ENCODE data around the gene FMNL2. TPM values are rescaled to one million over a fixed set of nuclear protein-coding genes. Genes with fewer than 3 reads are reported as not detected.

The FMNL2 gene
- total RNA-seq, 1 donor from 2014 or later: 6.1 TPM

GRCh38 chr2:152336119-152336853 is 1.3 kb downstream of the FMNL2 start:
- DNase-seq: peak; percentile 82
- ATAC-seq (ENCODE audit: poor library complexity): peak; percentile 64
- intact Hi-C loops (cut with DNase I): no loop called here

- intact Hi-C loops (cut with DNase I): no loop called here
- ATAC-seq (ENCODE audit: poor library complexity) (no peak), DNase-seq (no peak)
These were observed 2.0 kb downstream of the FMNL2 start for GRCh38 chr2:152336854-152337510.

DNA sequence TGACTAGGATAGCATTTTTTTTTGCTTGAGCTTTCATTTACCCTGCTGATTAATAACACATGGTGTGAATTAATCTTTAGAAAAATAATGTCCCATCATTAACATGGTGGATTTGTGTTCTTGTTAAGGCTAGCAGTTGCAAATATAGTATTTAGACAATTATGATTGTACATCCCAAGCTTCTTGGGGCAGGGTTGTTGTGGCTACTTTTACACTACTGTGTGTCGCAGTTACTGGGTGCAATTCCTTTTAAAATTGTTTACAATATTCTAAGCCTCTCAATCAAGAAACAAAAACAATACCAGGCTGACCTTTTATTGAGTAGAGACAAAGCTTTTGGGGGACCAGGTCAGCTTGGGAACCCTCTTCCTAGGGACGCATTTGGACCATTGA is 2.5 kb downstream of the FMNL2 start:
- ATAC-seq (ENCODE audit: poor library complexity): no peak
- intact Hi-C loops (cut with DNase I): no loop called here
- DNase-seq: no peak

GRCh38 chr2:152339556-152340286 is 4.7 kb downstream of the FMNL2 start:
- no peak for ATAC-seq (ENCODE audit: poor library complexity)
- intact Hi-C loops (cut with DNase I): loop anchor here (10.0 kb wide), 1 partner anchor 275 kb away; no protein-coding TSS in a partner anchor

DNA sequence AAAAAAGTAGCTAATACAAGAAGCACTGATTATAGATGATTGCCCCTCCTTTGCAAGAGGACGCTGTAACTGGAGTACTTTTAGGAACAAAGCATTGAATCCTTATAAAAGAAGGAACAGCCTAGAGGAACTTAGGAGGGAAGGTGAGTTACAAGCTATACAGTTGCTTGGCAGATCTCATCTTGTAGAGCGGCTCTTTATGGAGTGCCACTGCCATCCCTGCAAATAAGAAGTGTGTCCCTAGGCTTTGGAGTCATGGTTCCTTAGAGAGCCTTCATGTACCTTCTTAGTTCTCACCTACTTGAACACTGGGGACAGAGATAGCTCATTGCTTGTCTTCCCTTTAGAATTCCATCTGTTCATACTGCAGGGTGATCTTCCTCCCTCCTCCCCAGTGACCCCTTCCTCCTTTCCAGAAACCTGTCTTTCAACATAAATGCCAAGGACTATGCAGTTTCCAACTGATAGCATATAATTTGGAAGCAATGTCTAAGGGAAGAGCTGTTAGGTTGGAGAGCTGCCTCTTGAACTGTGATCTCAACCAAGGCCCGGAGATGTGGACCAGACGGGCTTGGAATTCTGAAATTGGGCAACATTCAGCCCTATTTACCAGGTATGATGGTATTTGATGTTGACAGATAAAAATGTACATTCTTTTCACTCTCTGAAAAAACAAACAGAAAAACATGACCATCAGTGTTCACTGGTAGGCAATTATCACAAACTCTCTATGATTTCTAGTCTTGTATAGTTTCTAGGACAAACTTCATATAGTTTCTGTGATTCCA is 7.5 kb downstream of the FMNL2 start:
- intact Hi-C loops (cut with DNase I): loop anchor here (10.0 kb wide), 1 partner anchor 272 kb away; no protein-coding TSS in a partner anchor
- no peak for DNase-seq
- no peak for ATAC-seq (ENCODE audit: poor library complexity)

More at GRCh38 chr2:152339556-152340286, 4.7 kb downstream of the FMNL2 start:
- DNase-seq: no peak

DNA sequence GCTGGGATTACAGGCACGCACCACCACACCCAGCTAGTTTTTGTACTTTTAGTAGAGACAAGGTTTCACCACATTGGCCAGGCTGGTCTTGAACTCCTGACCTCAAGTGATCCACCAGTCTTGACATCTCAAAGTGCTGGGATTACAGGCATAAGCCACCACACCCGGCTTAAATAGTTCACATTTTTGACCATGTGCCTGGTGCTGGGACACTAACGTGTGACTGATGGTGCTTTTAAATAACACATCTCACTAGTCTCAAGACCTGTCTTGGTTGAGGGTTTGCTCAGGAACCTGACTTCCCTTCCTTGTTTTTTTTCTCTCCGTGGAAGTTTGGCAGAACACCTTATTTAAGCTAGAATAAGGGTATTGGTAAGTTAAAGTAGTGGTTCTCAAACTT is 8.5 kb downstream of the FMNL2 start:
- no peak for DNase-seq
- intact Hi-C loops (cut with DNase I): loop anchor here (10.0 kb wide), 1 partner anchor 271 kb away; no protein-coding TSS in a partner anchor
- no peak for ATAC-seq (ENCODE audit: poor library complexity)

DNA sequence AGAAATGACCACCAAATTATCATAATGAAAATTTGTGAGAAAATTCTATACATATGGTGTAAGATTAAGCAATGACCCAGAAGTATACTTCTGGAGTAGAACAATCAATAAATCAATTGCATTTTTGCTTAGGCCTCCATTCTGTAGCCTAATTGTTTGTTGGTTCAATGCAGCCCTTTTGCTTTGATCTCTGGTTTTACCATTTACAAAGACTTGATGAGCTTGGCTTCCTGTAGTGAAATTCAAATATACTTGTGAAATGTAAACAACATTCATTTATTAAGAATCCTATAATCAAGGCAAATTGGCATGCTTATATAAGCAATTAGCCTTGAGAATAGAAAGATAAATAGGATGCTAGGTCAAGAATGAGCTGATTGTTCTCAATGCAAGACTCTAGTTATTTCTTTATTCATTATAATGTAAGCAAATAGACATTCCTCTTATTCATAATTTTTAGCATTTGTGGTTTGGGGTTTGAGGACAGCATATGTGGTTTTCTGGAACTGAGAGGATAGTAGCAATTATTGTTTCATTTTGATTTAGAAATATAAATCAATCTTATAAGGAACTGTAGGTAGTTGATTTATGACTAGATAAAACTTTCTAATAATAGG is 9.7 kb downstream of the FMNL2 start:
- ATAC-seq (ENCODE audit: poor library complexity) (no peak), DNase-seq (no peak)
- intact Hi-C loops (cut with DNase I): loop anchor here (10.0 kb wide), 1 partner anchor 270 kb away; no protein-coding TSS in a partner anchor

- ATAC-seq (ENCODE audit: poor library complexity): no peak
- intact Hi-C loops (cut with DNase I): loop anchor here (10.0 kb wide), 1 partner anchor 268 kb away; no protein-coding TSS in a partner anchor
- DNase-seq: no peak
These were observed 12.1 kb downstream of the FMNL2 start for GRCh38 chr2:152347076-152347475.

GRCh38 chr2:152348388-152348787 is 13.4 kb downstream of the FMNL2 start:
- intact Hi-C loops (cut with DNase I): loop anchor here (10.0 kb wide), 1 partner anchor 266 kb away; no protein-coding TSS in a partner anchor
- ATAC-seq (ENCODE audit: poor library complexity): no peak

DNA sequence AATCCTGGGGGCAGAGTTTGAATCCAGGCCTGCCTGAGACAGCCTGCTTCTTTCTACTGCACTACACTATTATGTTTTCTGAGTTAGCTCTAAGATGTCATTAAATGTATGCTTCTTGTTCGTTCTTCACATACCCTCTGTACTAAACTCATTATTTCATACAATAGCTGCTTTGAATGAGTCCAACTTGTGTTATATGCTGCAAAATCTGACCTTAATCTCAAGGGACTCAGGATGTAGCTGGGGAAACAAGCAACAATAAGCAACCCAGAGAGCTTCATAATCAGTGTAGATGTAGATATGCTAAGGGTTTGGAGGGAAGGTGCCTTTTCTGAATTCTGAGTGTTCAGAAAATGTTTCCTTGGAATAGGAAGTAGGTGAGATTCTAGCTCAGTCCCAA is 14.4 kb downstream of the FMNL2 start:
- DNase-seq (no peak), ATAC-seq (ENCODE audit: poor library complexity) (no peak)
- intact Hi-C loops (cut with DNase I): loop anchor here (10.0 kb wide), 1 partner anchor 265 kb away; no protein-coding TSS in a partner anchor

More at GRCh38 chr2:152348388-152348787, 13.4 kb downstream of the FMNL2 start:
- no peak for DNase-seq

- ATAC-seq (ENCODE audit: poor library complexity) (no peak), DNase-seq (no peak)
- intact Hi-C loops (cut with DNase I): no loop called here
These were observed 15.2 kb downstream of the FMNL2 start for GRCh38 chr2:152350155-152350679.

DNA sequence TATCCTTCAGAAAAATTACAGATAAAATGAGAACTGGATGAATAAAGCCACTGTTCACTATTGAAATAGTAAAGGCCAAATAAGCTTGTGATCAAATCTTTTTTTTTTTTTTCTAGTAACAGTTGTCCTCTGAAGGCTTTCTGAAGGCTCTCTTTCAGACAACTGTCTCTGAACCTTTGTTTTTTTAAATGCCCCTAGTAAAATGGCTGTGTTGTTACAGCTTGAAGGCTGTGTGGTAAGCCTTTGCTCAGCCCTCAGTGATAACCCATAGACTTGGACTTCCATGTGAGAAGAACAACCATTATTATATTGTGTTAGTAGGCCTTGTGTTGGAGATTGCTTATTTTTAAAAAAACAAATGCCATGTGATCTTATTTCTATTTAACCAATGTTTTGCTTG is 17.6 kb downstream of the FMNL2 start:
- intact Hi-C loops (cut with DNase I): no loop called here
- DNase-seq (no peak), ATAC-seq (ENCODE audit: poor library complexity) (no peak)

GRCh38 chr2:152353364-152353763 is 18.4 kb downstream of the FMNL2 start:
- ATAC-seq (ENCODE audit: poor library complexity) (no peak), DNase-seq (no peak)
- intact Hi-C loops (cut with DNase I): no loop called here

- DNase-seq (no peak), ATAC-seq (ENCODE audit: poor library complexity) (peak; percentile 46)
- intact Hi-C loops (cut with DNase I): no loop called here
These were observed 19.2 kb downstream of the FMNL2 start for GRCh38 chr2:152354069-152354755.

DNA sequence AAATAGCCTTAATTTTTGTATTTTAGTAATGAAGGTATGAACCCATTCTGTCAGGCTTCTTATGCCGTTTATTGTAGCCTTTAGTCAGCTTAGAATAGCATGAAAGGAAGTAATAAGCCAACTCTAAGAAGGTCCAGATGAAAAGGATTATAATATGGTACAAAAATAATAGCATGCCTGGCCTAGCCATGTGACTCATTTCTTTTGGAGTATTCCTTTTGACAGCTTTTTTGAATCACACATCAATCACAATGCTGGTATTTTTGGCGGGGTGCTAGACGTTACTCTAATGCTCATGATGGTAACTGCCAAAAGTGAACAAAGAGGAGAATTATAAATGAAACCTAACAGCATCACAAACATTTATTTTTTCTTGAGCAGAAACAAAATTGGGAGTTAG is 19.9 kb downstream of the FMNL2 start:
- ATAC-seq (ENCODE audit: poor library complexity): peak; percentile 34
- no peak for DNase-seq
- intact Hi-C loops (cut with DNase I): no loop called here

DNA sequence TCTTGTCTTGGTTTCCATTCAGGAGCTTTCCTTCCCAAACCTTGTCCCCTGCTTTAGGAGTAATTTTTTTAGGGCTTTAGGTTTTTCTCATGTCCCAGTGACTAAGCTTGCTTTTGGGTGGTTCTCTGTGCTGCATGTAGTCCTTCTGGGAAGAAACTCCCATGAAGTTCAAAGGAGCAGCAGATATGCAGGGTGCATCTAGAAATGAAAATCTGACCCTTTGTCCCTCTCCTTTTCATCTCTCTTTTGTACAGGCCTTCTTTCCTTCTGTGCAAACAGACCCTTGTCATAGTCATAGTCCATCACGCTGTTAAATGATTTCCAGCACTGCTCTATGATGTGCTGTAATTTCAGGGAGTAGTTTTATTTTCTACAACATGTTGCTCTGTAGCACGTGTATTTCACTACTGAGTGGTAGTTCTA is 20.4 kb downstream of the FMNL2 start:
- ATAC-seq (ENCODE audit: poor library complexity) (no peak), DNase-seq (no peak)
- intact Hi-C loops (cut with DNase I): no loop called here

All from Right ventricle myocardium superior (tissue), 1 donor.